ENCODE measurements around the gene COL6A5.

Gene COL6A5

GRCh38 chr3:130456540-130456939 is 111.1 kb downstream of the COL6A5 start:
- H3K27me3 ChIP-seq = no peaks in the 10 kb centered on the region
- H3K4me3 ChIP-seq (ENCODE audit: low read depth in 1 of 2, low read length in 1 of 2) = no peak overlapping the region
- no peaks in the 10 kb centered on the region for H3K4me1 ChIP-seq (ENCODE audit: control insufficient read depth in 1 of 2, insufficient read depth in 1 of 2, low read depth in 1 of 2, low read length in 1 of 2)
- H3K9me3 ChIP-seq = no peaks in the 10 kb centered on the region
- no peak overlapping the region for H3K27ac ChIP-seq
- no peaks in the 10 kb centered on the region for H3K36me3 ChIP-seq
- TF ChIP-seq, protein P1, sequence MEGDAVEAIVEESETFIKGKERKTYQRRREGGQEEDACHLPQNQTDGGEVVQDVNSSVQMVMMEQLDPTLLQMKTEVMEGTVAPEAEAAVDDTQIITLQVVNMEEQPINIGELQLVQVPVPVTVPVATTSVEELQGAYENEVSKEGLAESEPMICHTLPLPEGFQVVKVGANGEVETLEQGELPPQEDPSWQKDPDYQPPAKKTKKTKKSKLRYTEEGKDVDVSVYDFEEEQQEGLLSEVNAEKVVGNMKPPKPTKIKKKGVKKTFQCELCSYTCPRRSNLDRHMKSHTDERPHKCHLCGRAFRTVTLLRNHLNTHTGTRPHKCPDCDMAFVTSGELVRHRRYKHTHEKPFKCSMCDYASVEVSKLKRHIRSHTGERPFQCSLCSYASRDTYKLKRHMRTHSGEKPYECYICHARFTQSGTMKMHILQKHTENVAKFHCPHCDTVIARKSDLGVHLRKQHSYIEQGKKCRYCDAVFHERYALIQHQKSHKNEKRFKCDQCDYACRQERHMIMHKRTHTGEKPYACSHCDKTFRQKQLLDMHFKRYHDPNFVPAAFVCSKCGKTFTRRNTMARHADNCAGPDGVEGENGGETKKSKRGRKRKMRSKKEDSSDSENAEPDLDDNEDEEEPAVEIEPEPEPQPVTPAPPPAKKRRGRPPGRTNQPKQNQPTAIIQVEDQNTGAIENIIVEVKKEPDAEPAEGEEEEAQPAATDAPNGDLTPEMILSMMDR (IDR thresholded peaks at IDR 0.05) = no peak

DNA sequence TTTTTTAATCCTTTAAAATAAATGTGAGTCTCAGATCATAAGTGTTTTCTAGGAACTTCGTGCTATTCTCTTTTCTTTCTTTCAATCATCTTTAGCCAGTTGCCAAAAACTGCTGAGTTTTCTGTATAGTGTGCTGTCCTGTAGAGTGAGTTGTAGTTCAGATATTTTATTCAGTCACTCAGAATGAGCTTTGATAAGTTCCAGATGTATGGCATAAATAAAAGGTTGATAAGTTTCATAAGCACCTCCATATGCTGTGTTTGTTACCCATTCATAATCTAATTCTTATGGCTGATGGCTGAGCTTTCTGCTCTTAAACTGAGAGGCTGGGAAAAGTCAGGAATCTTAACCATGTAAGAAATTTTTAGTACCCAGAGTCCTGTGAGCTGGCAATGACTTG is 112.2 kb downstream of the COL6A5 start:
- no peaks in the 10 kb centered on the region for H3K27me3 ChIP-seq
- no peaks in the 10 kb centered on the region for H3K36me3 ChIP-seq
- TF ChIP-seq, protein P1 (IDR thresholded peaks at IDR 0.05) = no peak
- H3K9me3 ChIP-seq = no peaks in the 10 kb centered on the region
- H3K27ac ChIP-seq = no peak overlapping the region
- no peak overlapping the region for H3K4me3 ChIP-seq (ENCODE audit: low read depth in 1 of 2, low read length in 1 of 2)
- no peaks in the 10 kb centered on the region for H3K4me1 ChIP-seq (ENCODE audit: control insufficient read depth in 1 of 2, insufficient read depth in 1 of 2, low read depth in 1 of 2, low read length in 1 of 2)

DNA sequence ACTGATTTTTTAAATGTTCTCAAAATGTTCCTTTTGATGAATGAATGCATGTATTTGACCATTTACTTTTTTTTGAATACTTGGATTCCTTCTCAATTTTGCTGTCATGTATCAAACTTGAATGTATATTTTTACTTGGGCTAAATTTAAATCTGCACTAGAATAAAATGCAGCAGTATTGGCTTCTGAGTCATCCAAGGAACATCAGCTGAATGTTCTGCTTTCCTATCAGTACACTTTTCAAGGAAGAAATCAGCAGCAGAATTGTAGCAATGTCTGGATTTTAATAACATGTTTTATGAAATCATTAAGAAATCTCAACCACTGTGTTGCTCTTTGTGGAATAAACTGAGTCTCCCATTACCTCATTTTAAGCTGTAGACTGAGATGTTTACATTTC is 114.5 kb downstream of the COL6A5 start:
- TF ChIP-seq, protein P1 (IDR thresholded peaks at IDR 0.05) = no peak
- H3K9me3 ChIP-seq = no peaks in the 10 kb centered on the region
- H3K4me1 ChIP-seq (ENCODE audit: control insufficient read depth in 1 of 2, insufficient read depth in 1 of 2, low read depth in 1 of 2, low read length in 1 of 2) = no peaks in the 10 kb centered on the region
- no peak overlapping the region for H3K27ac ChIP-seq
- no peak overlapping the region for H3K4me3 ChIP-seq (ENCODE audit: low read depth in 1 of 2, low read length in 1 of 2)
- no peaks in the 10 kb centered on the region for H3K36me3 ChIP-seq
- H3K27me3 ChIP-seq = no peaks in the 10 kb centered on the region

GRCh38 chr3:130462089-130462488 is 116.6 kb downstream of the COL6A5 start:
- TF ChIP-seq, protein P1 (IDR thresholded peaks at IDR 0.05) = no peak
- no peak overlapping the region for H3K27ac ChIP-seq
- H3K9me3 ChIP-seq = no peaks in the 10 kb centered on the region
- no peak overlapping the region for H3K4me3 ChIP-seq (ENCODE audit: low read depth in 1 of 2, low read length in 1 of 2)
- no peaks in the 10 kb centered on the region for H3K36me3 ChIP-seq
- no peaks in the 10 kb centered on the region for H3K27me3 ChIP-seq
- H3K4me1 ChIP-seq (ENCODE audit: control insufficient read depth in 1 of 2, insufficient read depth in 1 of 2, low read depth in 1 of 2, low read length in 1 of 2) = no peaks in the 10 kb centered on the region

- no peaks in the 10 kb centered on the region for H3K9me3 ChIP-seq
- H3K27ac ChIP-seq = no peak overlapping the region
- H3K4me1 ChIP-seq (ENCODE audit: control insufficient read depth in 1 of 2, insufficient read depth in 1 of 2, low read depth in 1 of 2, low read length in 1 of 2) = no peaks in the 10 kb centered on the region
- no peak overlapping the region for H3K4me3 ChIP-seq (ENCODE audit: low read depth in 1 of 2, low read length in 1 of 2)
- H3K27me3 ChIP-seq = no peaks in the 10 kb centered on the region
- TF ChIP-seq, protein P1 (IDR thresholded peaks at IDR 0.05) = no peak
- no peaks in the 10 kb centered on the region for H3K36me3 ChIP-seq
Measured at GRCh38 chr3:130463221-130463620, 117.7 kb downstream of the COL6A5 start.

GRCh38 chr3:130465521-130465920 is 120.0 kb downstream of the COL6A5 start:
- Histone ChIP-seq H3K36me3 (no peaks in the 10 kb centered on the region), H3K27ac (no peak overlapping the region), H3K9me3 (no peaks in the 10 kb centered on the region), H3K4me1 (ENCODE audit: control insufficient read depth in 1 of 2, insufficient read depth in 1 of 2, low read depth in 1 of 2, low read length in 1 of 2) (no peaks in the 10 kb centered on the region), H3K27me3 (no peaks in the 10 kb centered on the region), H3K4me3 (ENCODE audit: low read depth in 1 of 2, low read length in 1 of 2) (no peak overlapping the region)
- TF ChIP-seq, protein P1 (IDR thresholded peaks at IDR 0.05) = no peak
